Fibroblast of lung (primary cell): ENCODE data around the gene ACAP3.

Experiments used
- CTCF ChIP-seq, 2 donors: IDR thresholded peaks in 1 of 2; conservative IDR thresholded peaks in 1 of 2; 1 replicate in 1 of 2; 2 replicates in 1 of 2; pipeline ENCODE4 v1.5.1; 2011 to 2012; ENCODE audit warnings: low read length in 2 of 2, control low read depth in 1 of 2, inconsistent platforms in 1 of 2, low read depth in 1 of 2, mild to moderate bottlenecking in 1 of 2
- EZH2 ChIP-seq: IDR thresholded peaks from 2 replicates; pipeline ENCODE4 v1.5.1; 2012; ENCODE audit warnings: low read length, control low read depth, mild to moderate bottlenecking; ENCODE audit errors: missing control alignments

GRCh38 chr1:1254667-1254998 is 53.1 kb downstream of the ACAP3 start:
- no peak for TF ChIP-seq CTCF (conservative IDR thresholded peaks at IDR 0.05 in 1 of 2, IDR thresholded peaks at IDR 0.05 in 1 of 2; ENCODE audit: low read depth in 1 of 2, low read length in 2 of 2)
- no peak for TF ChIP-seq EZH2
